HCT116 (cell line): Measurements from ENCODE around the gene COPA. TPM values are rescaled to one million over a fixed set of nuclear protein-coding genes. Genes with fewer than 3 reads are reported as not detected.

Experiments used
- ATAC-seq: fragments of 200-7000 bp; cut with Tn5 transposase; 2 replicates; pipeline ENCODE4 v1.9.1; 2020; ENCODE audit warnings: mild to moderate bottlenecking, moderate library complexity
- BruUV-seq: library from RNA; stranded (reverse); fragments of 400-500 nt; replicated peaks from 2 replicates; lab custom pipeline; 2021; lab: Mats Ljungman, UMichigan
- CTCF ChIA-PET: fragments of 300-600 bp; sonication (Branson Sonifier 250); formaldehyde crosslinking; loops from one replicate; lab custom pipeline; 2021; ENCODE audit warnings: antibody characterized with exemption; lab: Charles Lee
- POLR2A ChIA-PET: fragments of 300-600, 350-600 bp; sonication (Branson Sonifier 250); formaldehyde crosslinking; loops from one replicate; lab custom pipeline; 2021; ENCODE audit warnings: antibody characterized with exemption; lab: Charles Lee
- RAD21 ChIA-PET, 2 experiments: fragments of 300-600 bp; sonication (Branson Sonifier 250); formaldehyde crosslinking; loops; one replicate each; lab custom pipeline; 2023; ENCODE audit warnings: low total read pairs in 2 of 2; ENCODE audit not compliant: uncharacterized antibody in 2 of 2, unreplicated experiment in 2 of 2, low non-redundant PET in 1 of 2; lab: Charles Lee
- DNase-seq: peaks from one replicate; pipeline ENCODE4 v3.0.0-alpha.2; 2010; ENCODE audit warnings: low read depth, low spot score
- H2AFZ ChIP-seq: fragments of 200-600 bp; shearing (Covaris generic), sonication (generic); 2 replicates; pipeline ENCODE4 v1.6.1; 2017; ENCODE audit warnings: low read depth, mixed run types, mixed read lengths, antibody characterized with exemption, low read length; ENCODE audit not compliant: poor library complexity, severe bottlenecking
- H3K27ac ChIP-seq: 2 replicates; pipeline ENCODE4 v1.5.1; 2012; ENCODE audit warnings: low read depth, low read length
- H3K27me3 ChIP-seq: fragments of 200-600 bp; sonication (generic); 2 replicates; pipeline ENCODE4 v1.6.1; 2016; ENCODE audit warnings: mixed run types, low read length, mixed read lengths; ENCODE audit not compliant: insufficient read depth
- H3K36me3 ChIP-seq, 2 experiments: fragments of 200-500 bp in 1 of 2; fragments of 200-600 bp in 1 of 2; sonication (Bioruptor generic) in 1 of 2; sonication (generic) in 1 of 2; 2 replicates each; pipeline versions ENCODE4 v1.5.1 to v1.6.1; 2014 to 2016; ENCODE audit warnings: low read length in 2 of 2, inconsistent platforms in 1 of 2, mixed read lengths in 1 of 2, mixed run types in 1 of 2; ENCODE audit not compliant: insufficient read depth in 2 of 2, control insufficient read depth in 1 of 2
- H3K4me1 ChIP-seq, 2 experiments: fragments of 200-600 bp in 1 of 2; sonication (generic) in 1 of 2; 2 replicates each; pipeline versions ENCODE4 v1.5.1 to v1.6.1; 2012 to 2017; ENCODE audit warnings: low read length in 2 of 2, inconsistent platforms in 1 of 2, mild to moderate bottlenecking in 1 of 2, mixed read lengths in 1 of 2, mixed run types in 1 of 2, moderate library complexity in 1 of 2; ENCODE audit not compliant: insufficient read depth in 2 of 2, control insufficient read depth in 1 of 2
- H3K4me2 ChIP-seq: fragments of 200-600 bp; sonication (generic); 2 replicates; pipeline ENCODE4 v1.6.1; 2017; ENCODE audit warnings: mixed run types, low read length, mixed read lengths
- H3K4me3 ChIP-seq, 2 experiments: fragments of 200-600 bp in 1 of 2; sonication (generic) in 1 of 2; replicated peaks in 1 of 2; 2 replicates each; pipeline ENCODE4 v1.5.1; 2011 to 2016; ENCODE audit warnings: low read length in 2 of 2, control low read depth in 1 of 2, low read depth in 1 of 2, mild to moderate bottlenecking in 1 of 2, mixed read lengths in 1 of 2, mixed run types in 1 of 2
- H3K79me2 ChIP-seq: fragments of 200-600 bp; sonication (generic); 2 replicates; pipeline ENCODE4 v1.6.1; 2017; ENCODE audit warnings: mild to moderate bottlenecking, mixed run types, low read length, moderate library complexity, mixed read lengths; ENCODE audit not compliant: insufficient read depth
- H3K9ac ChIP-seq: fragments of 200-600 bp; sonication (generic); 2 replicates; pipeline ENCODE4 v1.6.1; 2016; ENCODE audit warnings: low read length, mixed read lengths
- H3K9me2 ChIP-seq: fragments of 200-600 bp; sonication (generic), shearing (Covaris generic); 2 replicates; pipeline ENCODE4 v1.6.1; 2017; ENCODE audit warnings: mixed run types, mild to moderate bottlenecking, moderate library complexity; ENCODE audit not compliant: insufficient read depth
- H3K9me3 ChIP-seq, 2 experiments: fragments of 200-500 bp in 1 of 2; fragments of 200-600 bp in 1 of 2; sonication (Bioruptor generic) in 1 of 2; sonication (generic) in 1 of 2; 2 replicates each; pipeline ENCODE4 v1.6.1; 2014 to 2017; ENCODE audit warnings: low read length in 2 of 2, mixed read lengths in 2 of 2, inconsistent platforms in 1 of 2, low read depth in 1 of 2, mild to moderate bottlenecking in 1 of 2, mixed run types in 1 of 2, moderate library complexity in 1 of 2; ENCODE audit not compliant: control insufficient read depth in 1 of 2, insufficient read depth in 1 of 2
- H4K20me1 ChIP-seq: fragments of 200-600 bp; sonication (generic), shearing (Covaris generic); 2 replicates; pipeline ENCODE4 v1.6.1; 2017; ENCODE audit warnings: mixed run types, mild to moderate bottlenecking, moderate library complexity; ENCODE audit not compliant: insufficient read depth
- ATF3 ChIP-seq: IDR thresholded peaks from 2 replicates; pipeline ENCODE4 v1.6.1; 2012
- CBX3 ChIP-seq: IDR thresholded peaks from 2 replicates; pipeline ENCODE4 v1.6.1; 2012; ENCODE audit warnings: low read depth
- CEBPB ChIP-seq: IDR thresholded peaks from 2 replicates; pipeline ENCODE4 v1.6.1; 2012; ENCODE audit warnings: low read depth
- EGR1 ChIP-seq: IDR thresholded peaks from 2 replicates; pipeline ENCODE4 v1.6.1; 2012; ENCODE audit warnings: low read depth
- EZH2 ChIP-seq: fragments of 200-600 bp; sonication (generic); IDR thresholded peaks from 2 replicates; pipeline ENCODE4 v1.6.1; 2017; ENCODE audit warnings: antibody characterized with exemption, mixed run types
- EZH2phosphoT487 ChIP-seq: fragments of 200-600 bp; IDR thresholded peaks from 2 replicates; pipeline ENCODE4 v1.6.1; 2018; ENCODE audit warnings: antibody characterized with exemption, borderline replicate concordance
- FOSL1 ChIP-seq: IDR thresholded peaks from 2 replicates; pipeline ENCODE4 v1.6.1; 2012; ENCODE audit warnings: low read depth
- JUND ChIP-seq: IDR thresholded peaks from 2 replicates; pipeline ENCODE4 v1.6.1; 2012
- MAX ChIP-seq: IDR thresholded peaks from 2 replicates; pipeline ENCODE4 v1.6.1; 2012
- POLR2A ChIP-seq: IDR thresholded peaks from 2 replicates; pipeline ENCODE4 v1.7.0; 2011; ENCODE audit warnings: borderline replicate concordance; ENCODE audit not compliant: insufficient read depth, insufficient read length; ENCODE audit errors: extremely low read depth
- POLR2AphosphoS5 ChIP-seq: IDR thresholded peaks from 2 replicates; pipeline ENCODE4 v1.6.1; 2011; ENCODE audit warnings: mild to moderate bottlenecking, low read depth, low read length, moderate library complexity
- RAD21 ChIP-seq: IDR thresholded peaks from 2 replicates; pipeline ENCODE4 v1.6.1; 2012; ENCODE audit warnings: low read depth, mild to moderate bottlenecking
- REST ChIP-seq: IDR thresholded peaks from 2 replicates; pipeline ENCODE4 v1.6.1; 2012; ENCODE audit warnings: low read depth
- SIN3A ChIP-seq: IDR thresholded peaks from 2 replicates; pipeline ENCODE4 v1.6.1; 2012; ENCODE audit warnings: low read depth
- SP1 ChIP-seq: IDR thresholded peaks from 2 replicates; pipeline ENCODE4 v1.6.1; 2012; ENCODE audit warnings: low read depth
- SRF ChIP-seq: IDR thresholded peaks from 2 replicates; pipeline ENCODE4 v1.6.1; 2012; ENCODE audit warnings: low read depth
- TCF7L2 ChIP-seq: IDR thresholded peaks from 2 replicates; pipeline ENCODE4 v1.7.0; 2011; ENCODE audit warnings: borderline replicate concordance, inconsistent platforms; ENCODE audit not compliant: insufficient read depth, insufficient read length; ENCODE audit errors: extremely low read depth
- YY1 ChIP-seq: IDR thresholded peaks from 2 replicates; pipeline ENCODE4 v1.6.1; 2011; ENCODE audit warnings: low read length, low read depth, moderate library complexity, mild to moderate bottlenecking; ENCODE audit not compliant: insufficient replicate concordance; ENCODE audit errors: extremely low read depth
- ZBTB33 ChIP-seq: IDR thresholded peaks from 2 replicates; pipeline ENCODE4 v1.6.1; 2011; ENCODE audit warnings: mild to moderate bottlenecking, low read length, moderate library complexity; ENCODE audit not compliant: insufficient replicate concordance; ENCODE audit errors: extremely low read depth
- ZFX ChIP-seq: fragments of 450-650 bp; IDR thresholded peaks from 2 replicates; pipeline ENCODE4 v1.6.1; 2017
- intact Hi-C: fragments of 100-400 bp; cut with micrococcal nuclease; formaldehyde crosslinking; loops from 2 replicates; pipeline ENCODE4 v1.10.0; 2022
- total RNA-seq: library from RNA; stranded (reverse); gene quantifications from one replicate; pipeline ENCODE4 v1.2.1, GENCODE V29; 2021; ENCODE audit not compliant: unreplicated experiment

COPA gene
- total RNA-seq, 1 experiment from 2014 or later: 132 TPM

GRCh38 chr1:160293020-160293968 lies 49.8 kb downstream of the COPA start:
- DNase-seq (no peak), ATAC-seq (no peak)
- H3K4me1 ChIP-seq: no peaks in the 10 kb centered on the region
- POLR2A ChIA-PET: no interaction called here
- CTCF ChIA-PET: interaction anchor here (0.8 to 2.8 kb wide), 4 partner anchors 47 to 188 kb away, joined by 3 to 31 read pairs (median 8); no protein-coding TSS in a partner anchor
- H4K20me1 ChIP-seq: no peaks in the 10 kb centered on the region
- H3K79me2 ChIP-seq: no peaks in the 10 kb centered on the region
- no peaks in the 10 kb centered on the region for H3K27me3 ChIP-seq
- H3K9ac ChIP-seq: no peak overlapping the region
- intact Hi-C loops: loop anchor here (5.0 kb wide), 1 partner anchor 44 kb away; no protein-coding TSS in a partner anchor
- BruUV-seq: no TSS peak
- TF ChIP-seq ZBTB33 (no peak), TCF7L2 (no peak), EGR1 (no peak), JUND (no peak), EZH2phosphoT487 (no peak), ATF3 (no peak), FOSL1 (no peak), ZFX (no peak), SP1 (no peak), CBX3 (no peak), POLR2A (no peak), YY1 (no peak), CEBPB (no peak), RAD21 (no peak), REST (no peak), EZH2 (no peak), POLR2AphosphoS5 (no peak), MAX (no peak), SIN3A (no peak), SRF (no peak)
- H3K4me2 ChIP-seq: no peak overlapping the region
- peaks cover 76 to 81% of the 10 kb centered on the region in 2 experiments for H3K36me3 ChIP-seq
- no peaks in the 10 kb centered on the region for H3K9me3 ChIP-seq
- H3K27ac ChIP-seq: no peak overlapping the region
- H3K4me3 ChIP-seq: no peak overlapping the region
- RAD21 ChIA-PET: interaction anchor here in 1 of 2 experiments (0.6 to 1.6 kb wide), 2 partner anchors 31 to 192 kb away, joined by 3 to 6 read pairs; no protein-coding TSS in a partner anchor
- H2AFZ ChIP-seq: no peak overlapping the region
- no peaks in the 10 kb centered on the region for H3K9me2 ChIP-seq
